Natural killer cell (primary cell): ENCODE measurements around the gene SH3BGR. TPM values are rescaled to one million over a fixed set of nuclear protein-coding genes. Genes with fewer than 3 reads are reported as not detected.

Experiments
- ATAC-seq, 3 donors: fragments of 150-1000 bp in 2 of 3; fragments of 200-7000 bp in 1 of 3; cut with Tn5 transposase; 1 replicate in 1 of 3; 2 replicates in 2 of 3; pipeline ENCODE4 v1.10.0; 2021; ENCODE audit warnings: mild to moderate bottlenecking in 2 of 3, moderate library complexity in 2 of 3
- DNase-seq, 2 donors: peaks; one replicate each; pipeline versions ENCODE4 v3.0.0 to v3.0.0-alpha.2; 2013 to 2021; ENCODE audit warnings: mixed read lengths in 1 of 2
- H3K27ac ChIP-seq: one replicate; pipeline ENCODE4 v1.5.1; 2013; ENCODE audit warnings: mild to moderate bottlenecking, low read length
- H3K27me3 ChIP-seq: one replicate; pipeline ENCODE4 v1.6.1; 2013; ENCODE audit warnings: low read length; ENCODE audit not compliant: control insufficient read depth, insufficient read depth
- H3K36me3 ChIP-seq: one replicate; pipeline ENCODE4 v1.6.1; 2013; ENCODE audit warnings: low read length; ENCODE audit not compliant: control insufficient read depth, insufficient read depth
- H3K4me1 ChIP-seq: one replicate; pipeline ENCODE4 v1.6.1; 2013; ENCODE audit warnings: low read length; ENCODE audit not compliant: control insufficient read depth, insufficient read depth
- H3K4me3 ChIP-seq: one replicate; pipeline ENCODE4 v1.5.1; 2013; ENCODE audit warnings: low read length
- H3K9me3 ChIP-seq: one replicate; pipeline ENCODE4 v1.6.1; 2013; ENCODE audit warnings: low read length; ENCODE audit not compliant: control insufficient read depth, insufficient read depth
- H3K27ac Mint-ChIP-seq, 2 donors: one replicate each; pipeline ENCODE4 v1.8.0; 2022; ENCODE audit warnings: mild to moderate bottlenecking in 2 of 2, mixed read lengths in 2 of 2, moderate library complexity in 1 of 2
- H3K27me3 Mint-ChIP-seq, 2 donors: one replicate each; pipeline ENCODE4 v1.8.0; 2022; ENCODE audit warnings: low read depth in 2 of 2, mixed read lengths in 2 of 2
- H3K36me3 Mint-ChIP-seq: one replicate; pipeline ENCODE4 v1.8.0; 2022; ENCODE audit warnings: mixed read lengths
- H3K4me1 Mint-ChIP-seq, 2 donors: one replicate each; pipeline ENCODE4 v1.8.0; 2022; ENCODE audit warnings: mixed read lengths in 2 of 2
- H3K4me3 Mint-ChIP-seq: one replicate; pipeline ENCODE4 v1.8.0; 2022; ENCODE audit warnings: mild to moderate bottlenecking, moderate library complexity, mixed read lengths
- H3K9me3 Mint-ChIP-seq, 2 donors: one replicate each; pipeline ENCODE4 v1.8.0; 2022; ENCODE audit warnings: mixed read lengths in 2 of 2
- WGBS: methylation state at CpG from one replicate; pipeline ENCODE4 v1.1.7; 2013; ENCODE audit warnings: missing lambda C conversion rate; ENCODE audit not compliant: insufficient coverage; 5-methylcytosine and 5-hydroxymethylcytosine counted together
- intact Hi-C: fragments of 100-400 bp; cut with micrococcal nuclease; formaldehyde crosslinking; loops from one replicate; pipeline ENCODE4 v1.14.2; 2022
- total RNA-seq, 4 donors: library from RNA; stranded (reverse); fragments of 120-200 nt in 1 of 4; gene quantifications; one replicate each; pipeline versions ENCODE4 v1.2.3 to v1.2.4, GENCODE V29; 2013 to 2022
- TF ChIP-seq, protein P1 (sequence below): fragments of 200-600 bp; IDR thresholded peaks from one replicate; pipeline ENCODE4 v1.8.0; 2022; ENCODE audit warnings: antibody characterized with exemption

The SH3BGR gene
- total RNA-seq, 3 donors from 2014 or later (not counting 1 experiment from before 2014, with no cell fraction given) = 0.75 to 1.3 TPM; not detected in 1

DNA sequence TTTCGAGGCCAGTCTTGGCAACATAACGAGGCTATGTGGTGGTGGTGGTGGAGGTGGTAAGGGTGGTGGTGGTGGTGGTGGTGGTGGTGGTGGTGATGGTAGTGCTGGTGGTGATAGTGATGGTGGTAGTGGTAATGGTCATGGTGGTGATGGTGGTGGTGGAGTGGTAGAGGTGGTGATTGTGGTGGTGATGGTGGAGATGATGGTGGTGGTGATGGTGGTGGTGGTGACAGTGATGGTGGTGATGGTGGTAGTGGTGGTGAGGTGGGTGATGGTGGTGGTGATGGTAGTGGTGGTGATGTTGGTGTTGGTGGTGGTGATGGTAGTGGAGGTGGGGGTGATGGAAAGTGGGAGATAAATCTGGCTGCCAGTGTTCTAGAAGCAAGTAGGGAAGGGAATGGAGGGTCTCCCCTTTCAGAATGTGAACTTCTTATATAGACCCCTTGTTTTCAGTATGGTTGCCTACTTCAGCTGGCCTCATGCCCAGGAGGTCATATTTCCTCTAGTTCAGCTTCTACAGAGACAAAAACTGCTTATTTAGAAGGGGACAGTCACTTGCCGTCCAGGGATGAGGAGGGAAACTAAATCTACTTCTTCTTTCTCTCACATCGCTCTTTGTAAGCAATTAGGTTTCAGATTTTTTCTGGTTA is 27.5 kb downstream of the SH3BGR start:
- H3K9me3 ChIP-seq = no peaks in the 10 kb centered on the region
- H3K27ac ChIP-seq = no peak overlapping the region
- no peaks in the 10 kb centered on the region for H3K36me3 ChIP-seq
- Mint-ChIP-seq H3K4me3 (no peak overlapping the region), H3K9me3 (no peaks in the 10 kb centered on the region), H3K4me1 (no peaks in the 10 kb centered on the region), H3K27ac (no peak overlapping the region), H3K36me3 (no peaks in the 10 kb centered on the region), H3K27me3 (peaks cover 14 to 19% of the 10 kb centered on the region in 2 donors)
- H3K27me3 ChIP-seq = no peaks in the 10 kb centered on the region
- intact Hi-C loops = no loop called here
- H3K4me3 ChIP-seq = no peak overlapping the region
- TF ChIP-seq, protein P1, sequence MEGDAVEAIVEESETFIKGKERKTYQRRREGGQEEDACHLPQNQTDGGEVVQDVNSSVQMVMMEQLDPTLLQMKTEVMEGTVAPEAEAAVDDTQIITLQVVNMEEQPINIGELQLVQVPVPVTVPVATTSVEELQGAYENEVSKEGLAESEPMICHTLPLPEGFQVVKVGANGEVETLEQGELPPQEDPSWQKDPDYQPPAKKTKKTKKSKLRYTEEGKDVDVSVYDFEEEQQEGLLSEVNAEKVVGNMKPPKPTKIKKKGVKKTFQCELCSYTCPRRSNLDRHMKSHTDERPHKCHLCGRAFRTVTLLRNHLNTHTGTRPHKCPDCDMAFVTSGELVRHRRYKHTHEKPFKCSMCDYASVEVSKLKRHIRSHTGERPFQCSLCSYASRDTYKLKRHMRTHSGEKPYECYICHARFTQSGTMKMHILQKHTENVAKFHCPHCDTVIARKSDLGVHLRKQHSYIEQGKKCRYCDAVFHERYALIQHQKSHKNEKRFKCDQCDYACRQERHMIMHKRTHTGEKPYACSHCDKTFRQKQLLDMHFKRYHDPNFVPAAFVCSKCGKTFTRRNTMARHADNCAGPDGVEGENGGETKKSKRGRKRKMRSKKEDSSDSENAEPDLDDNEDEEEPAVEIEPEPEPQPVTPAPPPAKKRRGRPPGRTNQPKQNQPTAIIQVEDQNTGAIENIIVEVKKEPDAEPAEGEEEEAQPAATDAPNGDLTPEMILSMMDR = no peak
- no peak for DNase-seq
- ATAC-seq = no peak
- H3K4me1 ChIP-seq = no peaks in the 10 kb centered on the region
- WGBS = 64% methylated on average over 3 of the region's 4 CpGs

DNA sequence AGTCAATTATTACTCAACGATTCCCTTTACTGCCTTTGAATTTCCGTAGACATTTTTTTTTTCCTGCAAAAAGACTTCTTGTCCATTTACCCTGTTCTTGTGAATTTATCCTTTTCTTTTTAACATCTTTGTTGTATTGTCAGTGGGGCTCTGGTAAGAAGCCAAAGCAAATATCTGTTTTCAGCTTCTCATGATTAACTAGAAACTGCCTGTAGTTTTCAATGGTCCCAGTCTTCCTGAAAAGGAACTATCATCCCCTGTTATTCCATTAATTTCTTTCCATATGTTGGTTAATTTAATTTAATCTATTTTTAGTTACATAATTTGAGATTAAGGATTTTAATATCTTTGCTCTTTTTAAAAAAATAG is 28.0 kb downstream of the SH3BGR start:
- TF ChIP-seq, protein P1 = no peak
- WGBS = 100% methylated on average over 1 of the region's 2 CpGs
- no peaks in the 10 kb centered on the region for H3K4me1 Mint-ChIP-seq
- peaks cover 18 to 19% of the 10 kb centered on the region in 2 donors for H3K27me3 Mint-ChIP-seq
- no peak overlapping the region for H3K27ac Mint-ChIP-seq
- no peaks in the 10 kb centered on the region for H3K9me3 ChIP-seq
- no peaks in the 10 kb centered on the region for H3K4me1 ChIP-seq
- no peaks in the 10 kb centered on the region for H3K36me3 ChIP-seq
- no peaks in the 10 kb centered on the region for H3K27me3 ChIP-seq
- H3K4me3 ChIP-seq = no peak overlapping the region
- no peak overlapping the region for H3K27ac ChIP-seq
- DNase-seq = no peak
- no peaks in the 10 kb centered on the region for H3K9me3 Mint-ChIP-seq
- intact Hi-C loops = no loop called here
- ATAC-seq = no peak
- no peak overlapping the region for H3K4me3 Mint-ChIP-seq
- H3K36me3 Mint-ChIP-seq = no peaks in the 10 kb centered on the region

DNA sequence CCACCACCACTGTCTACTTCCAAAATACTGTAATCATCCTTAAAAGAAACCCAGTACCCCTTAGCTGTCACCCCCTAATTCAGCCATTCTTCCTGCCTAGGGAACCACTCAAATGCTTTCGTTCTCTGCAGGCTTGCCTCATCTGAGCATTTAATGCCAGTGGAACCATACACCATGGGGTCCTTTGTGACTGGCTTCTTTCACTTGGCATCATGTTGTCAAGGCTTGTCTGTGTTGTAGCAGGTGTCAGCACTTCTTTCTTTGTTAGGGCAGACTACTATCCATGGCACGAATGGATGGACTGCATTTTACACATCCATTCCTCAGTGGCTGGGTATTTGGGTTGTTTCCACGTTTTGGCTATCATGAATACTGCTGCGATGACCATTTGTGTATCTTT is 28.5 kb downstream of the SH3BGR start:
- intact Hi-C loops = no loop called here
- TF ChIP-seq, protein P1 = no peak
- H3K36me3 ChIP-seq = no peaks in the 10 kb centered on the region
- H3K27me3 ChIP-seq = no peaks in the 10 kb centered on the region
- Mint-ChIP-seq H3K27ac (no peak overlapping the region), H3K27me3 (peaks cover 19 to 20% of the 10 kb centered on the region in 2 donors), H3K4me3 (no peak overlapping the region), H3K9me3 (no peaks in the 10 kb centered on the region), H3K4me1 (no peaks in the 10 kb centered on the region), H3K36me3 (no peaks in the 10 kb centered on the region)
- H3K27ac ChIP-seq = no peak overlapping the region
- H3K4me1 ChIP-seq = no peaks in the 10 kb centered on the region
- no peak overlapping the region for H3K4me3 ChIP-seq
- WGBS = 96% methylated on average over 4 of the region's 4 CpGs
- H3K9me3 ChIP-seq = no peaks in the 10 kb centered on the region
- ATAC-seq (no peak), DNase-seq (no peak)

DNA sequence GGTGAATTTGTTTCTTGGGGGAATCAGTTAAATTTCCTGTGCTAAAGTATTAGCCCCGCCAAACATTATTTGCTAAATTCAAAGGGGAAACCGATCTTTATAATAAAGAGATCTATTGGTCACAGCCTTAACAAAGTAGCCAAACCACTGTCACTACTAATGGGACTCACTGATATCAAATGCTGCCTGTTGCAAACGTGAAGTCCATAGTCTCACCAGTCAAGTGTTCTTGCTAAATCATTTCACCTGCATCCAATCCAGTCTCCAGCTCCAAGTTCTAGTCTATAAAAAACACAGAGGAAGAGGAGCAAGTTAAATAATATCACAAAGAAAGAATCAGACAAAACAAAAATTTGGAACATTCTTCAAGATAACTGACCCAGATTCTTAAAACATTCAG is 30.1 kb downstream of the SH3BGR start:
- H3K27ac ChIP-seq = no peak overlapping the region
- no peaks in the 10 kb centered on the region for H3K4me1 Mint-ChIP-seq

More for the DNA sequence above, 30.1 kb downstream of the SH3BGR start:
- Histone ChIP-seq H3K4me3 (no peak overlapping the region), H3K36me3 (no peaks in the 10 kb centered on the region), H3K9me3 (no peaks in the 10 kb centered on the region), H3K4me1 (no peaks in the 10 kb centered on the region), H3K27me3 (no peaks in the 10 kb centered on the region)
- Mint-ChIP-seq H3K27me3 (peaks cover 13 to 20% of the 10 kb centered on the region in 2 donors), H3K9me3 (no peaks in the 10 kb centered on the region), H3K36me3 (no peaks in the 10 kb centered on the region), H3K27ac (no peak overlapping the region), H3K4me3 (no peak overlapping the region)
- DNase-seq = no peak
- ATAC-seq = no peak
- intact Hi-C loops = no loop called here
- 95% methylated on average over 3 of the region's 3 CpGs for WGBS
- TF ChIP-seq, protein P1 = no peak
